GM18867 (cell line): Measurements from ENCODE around the gene ZNF385B.

Experiments used
- ATAC-seq: cut with Tn5 transposase; IDR thresholded peaks from one replicate; pipeline ENCODE4 v1.9.1; 2021; ENCODE audit warnings: mild to moderate bottlenecking, moderate library complexity; ENCODE audit not compliant: unreplicated experiment

Gene ZNF385B

DNA sequence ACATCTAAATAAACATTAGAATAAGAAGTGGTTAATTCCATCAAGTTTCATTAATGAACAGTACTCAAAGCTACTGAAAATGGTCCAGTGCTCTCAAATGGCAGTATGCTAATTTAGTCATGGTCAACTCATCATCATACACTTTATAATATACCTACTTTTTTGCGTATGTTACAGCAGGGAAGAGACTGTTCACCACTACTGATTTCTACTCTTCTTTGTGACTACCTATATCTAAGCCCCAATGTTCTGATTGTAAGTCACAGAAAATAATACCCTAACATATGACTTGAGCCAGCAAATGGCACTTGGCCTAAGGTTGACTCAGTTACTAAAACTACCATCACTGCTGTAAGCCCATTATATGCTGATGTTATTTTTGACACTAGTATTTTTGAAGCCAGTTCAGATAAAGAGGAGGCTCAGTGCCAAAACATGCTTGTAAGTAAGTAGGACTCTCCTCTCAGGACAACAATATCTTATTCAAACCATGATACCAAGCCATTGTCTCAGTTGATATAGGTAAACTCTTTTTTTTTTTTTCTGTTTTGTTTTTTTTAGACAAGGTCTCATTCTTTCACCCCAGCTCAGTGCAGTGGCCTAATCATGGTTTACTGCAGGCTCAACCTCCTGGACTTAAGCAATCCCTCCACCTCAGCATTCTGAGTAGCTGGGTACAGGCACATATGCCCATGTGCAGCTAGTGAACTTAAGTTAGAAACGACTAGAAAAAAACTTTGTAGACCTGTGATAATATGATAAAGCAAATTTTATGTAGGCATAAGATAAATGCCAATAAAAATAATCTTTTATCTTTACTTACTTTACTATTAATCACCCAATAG is 266.9 kb downstream of the ZNF385B start:
- no peak for ATAC-seq

DNA sequence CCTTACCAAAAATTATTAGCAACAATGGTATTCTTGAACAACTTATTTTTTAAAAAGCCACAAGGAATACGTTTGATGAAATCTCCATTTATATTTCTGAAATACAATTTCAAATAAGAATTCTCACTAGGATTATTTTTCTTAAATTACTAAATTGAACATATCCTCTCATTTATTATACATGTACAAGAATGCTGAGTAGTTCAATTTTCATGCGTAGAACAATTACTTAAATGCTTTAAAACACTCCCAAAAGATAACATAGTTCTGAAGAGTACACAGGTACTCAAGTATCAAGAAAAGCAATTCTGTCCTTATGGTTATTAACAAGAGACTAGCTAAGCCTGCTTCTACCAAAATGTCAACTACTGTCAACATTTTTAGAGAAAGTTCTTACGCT is 268.1 kb downstream of the ZNF385B start:
- no peak for ATAC-seq

DNA sequence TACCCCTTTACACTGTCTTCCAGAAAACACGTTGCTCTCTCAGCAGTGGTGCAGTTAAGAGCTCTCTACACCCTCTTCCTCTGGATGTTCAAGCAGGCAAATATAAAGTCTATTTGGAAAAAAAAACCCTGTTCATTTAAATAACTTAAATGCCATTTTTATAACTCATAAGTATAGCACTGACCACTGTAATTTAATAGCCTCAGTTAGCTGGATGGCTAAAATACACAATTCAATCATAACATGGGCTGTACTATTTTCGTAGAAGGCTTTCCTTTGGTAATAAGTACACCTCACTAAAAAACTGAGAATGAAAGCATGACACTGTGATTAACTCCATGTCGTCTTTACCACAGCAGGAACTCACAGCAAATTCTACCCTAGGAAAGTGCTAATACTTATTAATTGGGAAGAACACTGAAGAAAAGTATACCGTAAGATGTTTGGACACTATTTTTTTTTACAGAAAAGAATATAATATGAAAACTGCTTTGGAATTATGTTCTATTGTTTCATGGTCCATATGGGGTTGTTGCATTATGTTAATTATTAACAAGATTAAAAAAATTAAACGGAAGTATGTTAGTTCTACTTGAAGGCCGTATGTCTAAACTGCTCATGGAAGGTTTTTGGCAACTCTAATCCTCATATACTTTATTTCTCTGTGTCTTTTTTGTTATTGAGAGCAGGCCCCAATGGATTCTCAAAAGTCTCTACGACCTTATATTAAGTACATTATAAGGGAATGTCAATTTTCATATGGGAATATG is 269.1 kb downstream of the ZNF385B start:
- no peak for ATAC-seq

DNA sequence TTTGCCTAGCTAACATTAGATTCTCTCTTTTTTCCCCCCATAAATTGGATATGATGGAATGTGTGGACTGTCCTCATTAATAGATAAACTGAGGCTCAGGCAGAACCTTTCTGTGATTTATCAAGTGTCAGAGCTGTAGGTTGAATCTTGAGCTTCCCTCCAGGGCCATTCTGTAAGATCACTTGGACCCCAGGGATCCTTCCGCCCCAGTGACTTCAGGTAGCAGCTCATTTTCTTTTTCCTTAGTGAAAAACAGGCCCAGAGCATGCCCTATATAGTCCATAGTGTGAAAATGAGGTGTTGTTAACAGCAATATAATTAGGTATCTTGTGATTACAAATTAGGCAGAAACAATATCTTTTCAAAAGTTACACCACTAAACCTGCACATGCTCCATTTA is 269.7 kb downstream of the ZNF385B start:
- no peak for ATAC-seq

DNA sequence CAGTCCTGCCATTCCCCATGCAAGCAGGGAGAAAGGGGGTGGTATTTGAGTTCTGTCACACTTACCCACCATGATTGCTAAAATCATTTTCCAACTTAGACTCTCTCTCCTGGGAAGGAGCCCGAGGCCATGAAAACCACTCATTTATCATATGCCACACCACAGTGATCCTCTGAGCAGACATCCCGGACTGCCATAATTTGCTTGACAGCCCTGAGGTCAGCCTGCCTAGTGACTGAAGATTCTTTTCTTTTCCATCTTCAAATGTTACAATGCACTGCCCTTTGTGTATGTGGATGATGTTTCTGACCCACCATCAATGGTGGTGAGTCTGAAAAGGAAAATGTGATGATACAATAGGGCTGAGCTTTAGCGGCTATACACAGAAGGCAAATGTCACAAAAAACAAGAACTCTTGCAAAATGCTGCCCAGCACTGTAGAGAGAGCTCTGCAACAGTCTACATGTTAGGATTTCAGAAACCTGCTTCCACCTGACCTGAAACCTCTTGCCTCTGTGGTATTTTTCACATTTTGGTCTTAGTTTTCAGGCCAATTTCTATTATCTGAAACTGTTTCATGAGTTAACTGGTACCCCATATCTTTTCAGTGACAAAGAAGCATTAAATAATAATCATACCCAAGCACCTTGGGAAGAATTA is 272.8 kb downstream of the ZNF385B start:
- no peak for ATAC-seq

DNA sequence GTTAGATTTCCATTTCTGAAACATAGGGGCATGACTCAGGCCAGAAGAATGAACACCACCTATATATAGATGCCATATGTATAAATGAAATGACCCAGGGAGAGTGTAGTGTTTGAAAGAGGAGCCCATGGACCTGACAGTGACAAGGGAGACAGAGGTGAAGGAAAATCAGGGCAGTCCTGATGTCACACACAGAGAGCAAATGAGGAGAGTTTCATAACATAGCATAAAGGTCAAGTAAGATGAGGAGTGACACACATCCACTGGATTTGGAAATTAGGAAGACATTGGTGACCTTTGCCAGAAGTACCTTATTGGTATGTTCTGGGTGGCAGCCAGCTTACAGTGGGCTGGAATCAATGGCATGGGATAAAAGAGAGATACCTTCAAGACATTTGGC is 276.7 kb downstream of the ZNF385B start:
- ATAC-seq = no peak

DNA sequence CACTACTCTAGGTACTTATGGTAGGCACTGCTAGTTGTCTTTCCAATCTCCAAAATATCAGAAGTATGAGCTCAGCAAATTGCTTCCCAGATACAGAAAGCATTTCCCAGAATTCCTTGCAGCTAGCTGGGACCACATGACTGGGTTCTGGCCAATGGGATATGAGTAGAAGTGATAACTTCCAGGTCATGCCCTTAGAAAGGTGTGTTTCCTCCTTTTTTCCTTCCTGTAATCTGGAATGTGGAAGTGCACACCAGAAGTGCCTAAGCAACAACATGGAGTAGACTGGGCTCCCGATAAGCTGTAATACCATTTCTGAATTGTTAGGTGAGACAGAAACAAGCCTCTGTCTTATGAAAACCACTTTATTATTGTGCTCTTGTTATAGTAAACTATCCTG is 279.8 kb downstream of the ZNF385B start:
- ATAC-seq = no peak

DNA sequence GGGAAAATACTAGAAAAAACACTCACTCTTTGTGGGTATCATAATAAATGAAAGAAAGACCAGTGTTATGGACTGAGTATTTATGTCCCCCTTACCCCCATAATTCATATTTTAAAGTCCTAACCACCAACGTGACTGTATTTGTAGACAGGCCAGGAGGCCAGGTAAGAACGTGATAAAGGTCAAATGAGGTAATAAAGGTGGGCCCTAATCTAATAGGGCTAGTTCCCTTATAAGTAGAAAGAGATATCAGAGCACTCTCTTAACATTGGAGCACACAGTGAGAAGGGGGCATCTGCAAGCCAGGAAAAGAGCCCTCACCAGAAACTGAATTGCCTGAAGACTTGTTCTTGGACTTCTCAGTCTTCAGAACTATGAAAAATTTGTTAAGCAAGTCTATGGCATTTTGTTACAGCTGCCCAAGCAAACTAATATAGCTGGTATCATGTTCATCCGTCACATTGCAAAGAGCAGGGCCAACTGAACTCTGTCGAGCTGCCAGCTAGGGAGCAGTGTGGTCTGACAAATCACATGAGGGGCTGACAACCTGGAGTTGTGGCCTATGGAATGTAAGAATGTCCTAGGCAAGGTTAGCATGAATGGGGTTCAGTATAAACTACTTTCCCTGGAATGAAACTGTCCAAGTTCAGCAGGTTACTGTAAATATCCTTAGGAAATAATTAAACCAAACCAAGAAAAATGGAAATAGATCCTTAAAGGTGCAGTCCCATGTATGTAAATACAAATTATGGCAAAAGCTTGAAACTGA is 280.9 kb downstream of the ZNF385B start:
- no peak for ATAC-seq

DNA sequence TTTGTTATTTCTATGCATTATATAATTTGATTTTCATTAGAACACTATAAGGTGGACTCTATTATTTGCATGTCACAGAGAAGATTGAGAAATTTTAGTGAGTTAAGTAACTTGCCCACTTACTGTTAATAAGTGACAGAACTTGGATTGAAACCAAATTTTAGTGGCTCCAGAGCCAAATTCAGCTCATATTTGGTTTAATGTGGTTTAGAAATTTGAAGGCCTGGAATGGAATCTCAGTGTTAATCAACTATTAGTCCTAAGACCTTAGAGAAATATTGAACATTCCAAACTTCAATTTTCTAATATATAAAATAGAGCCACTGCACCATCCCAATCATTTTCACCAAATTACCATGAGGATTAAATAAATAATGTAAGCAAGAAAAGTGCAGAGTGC is 281.6 kb downstream of the ZNF385B start:
- no peak for ATAC-seq

DNA sequence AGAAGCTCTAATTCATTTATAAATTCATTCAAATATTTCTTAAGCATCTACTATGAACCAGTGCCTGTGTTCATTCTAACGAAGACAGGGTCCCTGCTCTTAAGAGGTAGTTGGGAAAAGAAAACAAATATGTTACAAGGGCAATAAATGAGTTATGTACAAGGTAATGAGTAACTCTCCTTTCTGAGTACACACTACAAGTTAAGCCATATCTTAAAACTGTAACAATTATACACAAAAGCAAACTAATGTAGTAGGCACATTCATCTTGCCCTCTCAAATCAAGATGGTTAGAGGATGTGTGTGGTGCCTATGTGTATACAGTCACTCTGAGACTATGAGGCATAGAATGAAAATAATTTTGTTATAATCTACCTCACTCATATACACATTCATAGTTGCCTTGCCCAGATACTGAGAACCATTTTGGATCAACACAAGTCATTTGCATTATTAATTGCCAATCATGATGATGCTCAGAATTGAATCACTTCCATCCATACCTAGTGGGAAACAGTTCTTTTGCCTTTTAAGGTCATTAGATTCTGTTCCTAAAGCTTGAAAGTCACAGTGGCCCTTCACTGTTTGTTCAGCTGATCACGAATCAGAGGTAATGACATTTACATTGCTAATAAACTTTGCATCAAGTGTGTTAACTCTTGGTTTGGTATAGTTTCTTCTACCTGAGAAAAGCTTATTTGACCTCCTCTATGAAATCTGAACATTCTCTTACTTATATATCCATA is 283.1 kb downstream of the ZNF385B start:
- no peak for ATAC-seq

DNA sequence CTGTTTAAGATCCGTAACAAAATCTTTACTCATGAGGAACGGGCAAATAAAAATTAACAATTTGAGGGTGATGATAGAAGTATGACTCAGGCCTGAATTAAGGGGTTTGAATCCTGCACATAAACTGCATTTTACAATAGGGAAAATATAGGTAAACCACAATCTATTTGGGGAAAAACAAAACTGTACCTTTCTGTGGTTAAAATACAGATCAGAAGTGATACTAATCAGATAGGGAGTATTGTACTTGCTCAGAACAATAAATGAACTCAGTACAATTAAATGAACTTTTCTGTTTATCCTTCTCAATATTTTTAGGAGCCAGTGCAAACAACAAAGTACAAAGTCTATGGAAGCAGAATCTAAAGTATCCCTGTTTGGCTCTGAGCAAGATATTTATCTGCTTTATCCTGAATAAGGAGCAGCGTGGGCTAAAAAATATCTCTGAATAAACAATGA is 287.3 kb downstream of the ZNF385B start:
- ATAC-seq = no peak

DNA sequence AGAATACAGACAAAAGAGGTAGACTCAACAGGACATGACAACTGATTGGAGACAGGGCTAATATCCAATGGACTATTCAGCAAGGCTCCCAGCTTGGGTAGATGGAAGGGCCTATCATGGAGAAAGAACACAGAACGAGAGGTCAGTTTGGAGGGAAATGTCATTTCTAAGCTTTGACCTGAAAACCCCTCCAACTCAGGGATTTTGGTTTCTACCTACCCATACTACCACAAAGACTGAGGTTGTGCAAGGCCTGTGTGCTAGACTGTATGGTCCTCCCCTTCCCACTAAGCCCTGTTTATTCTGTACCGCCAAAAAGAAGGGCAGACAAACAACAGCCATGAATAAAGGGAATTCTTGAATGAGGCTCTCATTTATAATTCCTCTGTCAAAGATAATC is 288.9 kb downstream of the ZNF385B start:
- no peak for ATAC-seq

DNA sequence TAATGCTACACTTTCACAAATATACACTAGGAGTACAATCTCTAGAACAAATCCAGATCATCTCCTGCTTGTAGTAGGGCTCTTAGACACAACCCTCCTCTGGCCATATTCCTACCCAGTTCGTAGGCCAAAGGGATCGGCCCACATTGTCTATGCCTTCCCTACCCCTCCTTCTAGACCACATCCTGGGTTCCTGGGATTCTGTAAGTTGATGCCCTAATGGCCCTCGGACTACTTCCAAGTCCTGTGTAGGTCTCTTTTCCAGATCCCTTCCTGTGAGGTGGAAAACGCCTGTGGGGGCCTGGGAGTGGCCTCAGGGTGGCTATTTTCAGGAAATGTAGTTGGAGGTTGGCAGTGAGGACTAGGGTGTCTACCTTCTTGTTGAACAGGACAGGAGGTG is 289.7 kb downstream of the ZNF385B start:
- ATAC-seq = no peak

DNA sequence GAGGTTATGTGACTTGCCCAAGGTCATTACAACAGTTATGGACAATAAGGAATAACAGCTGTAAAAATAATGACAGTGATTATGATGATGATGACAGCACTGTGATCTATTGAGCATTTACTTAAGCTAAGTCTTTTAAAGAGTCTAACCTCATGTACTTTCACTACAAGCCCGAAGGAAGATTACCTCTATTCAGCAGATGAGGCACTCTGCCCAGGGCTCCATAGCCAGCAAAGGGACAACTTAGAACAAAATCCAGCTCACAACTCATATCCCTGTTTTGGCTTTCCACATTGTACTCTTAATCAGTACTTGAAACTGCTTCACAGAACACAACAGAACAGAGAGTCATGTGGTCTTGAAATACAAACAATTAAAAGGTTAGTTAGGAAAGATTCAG is 290.2 kb downstream of the ZNF385B start:
- no peak for ATAC-seq

DNA sequence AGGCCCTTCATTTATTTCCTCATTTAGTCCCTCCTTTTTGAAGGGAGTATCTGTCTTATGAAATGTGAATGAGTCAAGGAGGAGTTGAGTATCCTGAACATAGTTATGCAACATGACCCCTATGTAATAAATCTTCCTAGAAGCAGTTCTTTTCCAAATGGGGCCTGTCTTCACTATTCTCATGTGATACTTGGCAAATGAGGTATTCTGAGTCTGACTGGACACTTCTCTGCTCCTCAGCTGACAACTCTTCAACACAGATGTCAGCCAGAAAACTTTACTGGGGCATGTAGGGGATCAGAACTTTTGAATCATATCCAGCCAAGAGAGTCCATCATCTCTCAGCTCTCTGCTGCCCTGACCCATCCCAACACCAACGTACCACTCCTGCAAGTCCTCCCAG is 291.6 kb downstream of the ZNF385B start:
- no peak for ATAC-seq

DNA sequence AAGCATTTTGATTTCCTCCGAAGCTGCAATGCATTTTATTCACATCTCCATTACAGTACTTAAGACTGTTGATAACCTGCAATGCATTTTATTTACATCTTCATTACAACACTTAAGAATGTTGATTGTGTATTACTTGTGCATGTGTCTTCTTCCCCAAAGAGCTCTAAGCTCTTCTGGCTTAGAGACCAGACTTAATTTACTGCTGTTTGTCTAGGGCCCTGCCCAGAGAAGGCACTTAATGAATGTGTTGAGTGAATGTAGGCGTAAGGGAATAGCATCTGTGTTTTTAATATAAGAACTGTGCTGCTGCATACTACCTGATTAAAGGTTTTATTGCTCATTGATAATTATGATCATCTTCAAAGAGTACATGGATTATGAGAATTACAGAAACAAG is 295.6 kb downstream of the ZNF385B start:
- ATAC-seq = no peak

DNA sequence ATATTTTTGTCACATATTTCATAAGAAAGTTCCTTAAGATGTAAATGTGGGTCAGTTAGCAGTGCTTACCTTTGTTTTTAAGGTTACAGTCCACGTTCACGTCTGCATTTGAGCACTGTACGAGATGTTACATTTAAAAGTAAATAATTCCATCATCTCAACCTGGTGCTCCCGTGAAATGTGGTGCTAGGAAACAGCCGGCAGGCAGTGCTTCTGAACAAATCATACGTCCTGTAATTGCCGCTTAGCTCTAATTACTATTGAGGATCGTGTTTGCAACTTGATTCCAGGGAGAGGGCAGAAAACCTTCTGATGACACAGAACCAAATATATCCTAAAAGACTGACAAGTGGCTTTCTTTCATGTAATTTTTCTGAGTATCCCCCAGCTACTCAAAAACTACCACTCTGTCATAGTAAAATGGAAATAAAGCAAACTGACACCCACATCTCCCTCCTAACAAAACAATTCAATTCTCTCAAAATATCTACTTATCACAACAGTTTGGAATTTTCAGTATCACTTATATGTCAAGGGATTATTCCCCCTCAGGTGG is 299.0 kb downstream of the ZNF385B start:
- no peak for ATAC-seq

DNA sequence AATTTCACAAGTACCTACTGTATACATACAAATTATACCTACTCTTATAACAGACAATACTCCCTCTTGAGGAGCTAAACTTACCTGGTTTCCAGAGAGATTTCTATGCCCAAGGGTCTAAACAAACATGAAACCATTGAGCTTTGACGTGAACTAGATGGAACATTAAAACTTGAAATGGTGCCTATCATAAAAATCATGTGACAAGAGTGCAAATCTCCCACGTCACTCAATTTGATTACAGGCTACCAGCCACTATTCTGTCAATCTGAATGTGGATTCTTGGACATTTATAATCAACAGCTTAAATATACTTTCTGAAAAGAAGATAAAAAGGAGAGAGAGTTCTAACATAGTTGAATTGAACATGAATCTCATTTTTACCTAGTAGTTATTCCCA is 299.7 kb downstream of the ZNF385B start:
- no peak for ATAC-seq

DNA sequence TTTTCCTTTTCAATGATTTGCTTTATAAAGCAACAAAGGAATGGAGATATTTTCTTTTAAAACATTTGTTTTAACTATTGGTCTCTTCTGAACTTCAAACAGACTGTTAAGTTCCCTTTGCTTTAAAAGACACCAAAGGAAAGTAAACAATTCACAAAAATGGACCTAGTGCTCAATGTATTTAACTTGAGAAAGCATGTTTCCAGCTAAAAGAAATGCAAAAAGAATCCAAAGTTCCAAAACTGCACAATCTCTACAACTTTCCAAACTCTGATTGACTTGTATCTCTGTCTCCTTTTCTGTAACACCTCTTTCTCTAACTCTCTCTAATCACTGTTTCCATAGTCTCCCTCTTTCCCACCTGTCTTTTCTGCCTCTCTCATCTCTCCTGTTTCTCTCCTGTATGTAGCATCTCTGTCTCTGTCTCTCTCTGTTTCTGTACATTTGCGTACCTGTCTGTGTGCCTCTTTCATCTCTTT is 301.1 kb downstream of the ZNF385B start:
- no peak for ATAC-seq
